NCI-H1417 treated with DMSO at 0.1 percent for 48 hours (cell line): ENCODE measurements around the gene COX6B2.
"Not testable (repeated sequence)": the region's sequence is repeated elsewhere in the genome, so short reads cannot be mapped to it uniquely, and the experiment has no call there.

Experiments used
- DNase-seq: peaks from one replicate; lab custom pipeline; 2025; lab: John Stamatoyannopoulos, UW

The COX6B2 gene

GRCh38 chr19:55341595-55342531 lies 12.7 kb downstream of the COX6B2 start:
- DNase-seq: no peak

DNA sequence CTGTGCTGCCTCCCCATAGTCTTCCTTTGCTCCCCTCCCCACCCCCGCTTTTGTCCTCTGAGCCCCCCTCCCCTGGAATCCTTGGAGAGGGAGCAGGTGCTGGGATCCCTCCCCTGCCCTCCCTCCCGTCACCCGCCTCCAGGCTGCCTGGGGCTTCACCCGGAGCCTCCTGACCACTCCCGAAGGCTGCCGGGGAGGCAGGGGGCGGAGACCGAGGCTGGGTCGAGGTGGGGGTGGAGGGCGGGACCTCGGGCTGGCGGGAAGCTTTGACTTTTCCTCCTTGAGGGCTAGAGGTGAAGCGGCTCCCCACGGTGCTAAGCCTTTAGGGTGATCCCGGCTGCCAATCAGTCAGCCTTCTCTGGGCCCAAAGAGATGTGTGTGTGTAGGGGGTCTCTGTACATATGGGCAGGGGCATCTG lies 13.3 kb downstream of the COX6B2 start:
- DNase-seq: peak; percentile 43

- no peak for DNase-seq
Measured at GRCh38 chr19:55340784-55341147, 13.8 kb downstream of the COX6B2 start.

DNA sequence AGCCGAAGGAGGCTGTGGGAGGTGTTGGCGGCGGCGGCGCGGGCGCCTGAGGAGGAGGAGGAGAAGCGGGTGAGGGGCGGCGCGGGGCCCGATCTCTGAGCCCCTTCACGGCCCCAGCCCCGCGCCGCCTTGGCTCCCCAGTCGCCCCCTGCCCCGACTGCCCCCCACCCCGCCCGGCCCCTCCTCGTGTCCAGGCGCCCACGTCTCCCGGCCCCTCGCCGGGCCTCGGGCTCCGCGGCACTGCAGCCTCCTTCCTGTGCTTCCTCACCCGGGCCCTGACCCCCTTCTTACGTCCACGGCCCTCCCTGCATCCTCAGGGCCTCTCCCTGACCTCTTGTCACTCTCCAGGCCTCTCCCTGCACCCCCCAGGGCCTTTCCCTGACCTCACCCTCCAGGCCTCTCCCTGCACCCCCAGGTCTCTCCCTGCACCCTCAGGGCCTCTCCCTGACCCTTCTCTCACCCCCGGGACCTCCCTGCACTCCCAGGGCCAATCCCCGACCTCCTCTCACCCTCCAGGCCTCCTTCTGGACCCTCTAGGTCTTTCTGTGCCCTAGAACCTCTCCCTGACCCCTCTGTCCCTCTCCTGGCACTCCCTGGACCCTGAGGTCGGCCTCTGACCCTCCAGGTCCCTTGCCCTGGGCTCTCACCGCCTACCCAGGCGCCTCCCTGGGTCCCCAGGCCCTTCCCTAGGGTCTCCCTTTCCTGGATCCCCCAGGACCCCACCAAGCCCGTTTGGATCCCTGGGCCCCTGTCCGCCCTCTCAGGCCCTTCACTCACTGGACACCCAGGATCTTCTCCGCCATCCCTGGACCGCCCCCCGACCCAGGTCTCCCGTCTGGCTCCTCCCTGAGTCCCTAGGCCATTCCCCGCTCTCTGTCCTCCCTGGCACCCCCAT lies 14.4 kb downstream of the COX6B2 start:
- DNase-seq: no peak

GRCh38 chr19:55339105-55339888 lies 15.2 kb downstream of the COX6B2 start, which contains the start of gene KMT5C:
Gene KMT5C (plus strand): TSS chr19:55339876. CDS start chr19:55341937, 2,061 bp downstream.
- DNase-seq: peak; percentile 98

DNA sequence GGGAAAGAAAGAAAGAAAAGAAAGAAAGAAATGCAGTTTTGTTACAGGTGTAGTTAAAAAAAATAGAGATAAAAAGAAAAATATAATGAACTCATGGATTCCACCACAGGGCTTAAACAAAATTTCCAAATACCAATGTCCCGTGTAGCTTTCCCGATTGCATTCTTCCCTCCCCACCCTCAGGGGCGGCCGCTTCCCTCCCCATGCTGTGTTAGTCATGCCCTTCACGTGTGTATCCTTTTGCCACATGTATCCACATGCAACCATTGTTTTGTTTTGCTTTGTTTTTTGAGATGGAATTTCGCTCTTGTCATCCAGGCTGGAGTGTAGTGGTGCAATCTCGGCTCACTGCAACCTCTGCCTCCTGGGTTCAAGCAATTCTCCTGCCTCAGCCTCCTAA lies 18.4 kb downstream of the COX6B2 start:
- no peak for DNase-seq

DNA sequence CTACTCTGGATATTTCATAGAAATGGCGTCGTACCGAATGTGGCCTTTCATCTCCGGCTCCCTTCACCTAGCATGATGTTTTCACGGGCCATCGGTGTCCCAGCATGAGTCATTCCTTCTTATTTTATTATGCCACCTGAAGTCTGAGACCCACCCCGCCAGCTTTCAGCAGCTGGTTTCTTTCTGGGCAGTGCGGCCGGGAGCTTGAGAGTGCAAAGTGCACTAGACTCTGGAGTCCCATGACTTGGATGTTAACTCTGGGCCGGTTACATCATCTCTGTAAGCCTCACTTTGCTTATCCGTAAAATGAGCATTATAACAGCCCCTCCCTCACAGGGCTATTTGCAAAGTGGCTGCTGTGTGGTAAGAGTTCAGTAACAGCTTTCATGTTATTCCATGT lies 20.6 kb downstream of the COX6B2 start:
- no peak for DNase-seq

GRCh38 chr19:55329791-55330190 lies 24.7 kb downstream of the COX6B2 start:
- not testable (repeated sequence) for DNase-seq

DNA sequence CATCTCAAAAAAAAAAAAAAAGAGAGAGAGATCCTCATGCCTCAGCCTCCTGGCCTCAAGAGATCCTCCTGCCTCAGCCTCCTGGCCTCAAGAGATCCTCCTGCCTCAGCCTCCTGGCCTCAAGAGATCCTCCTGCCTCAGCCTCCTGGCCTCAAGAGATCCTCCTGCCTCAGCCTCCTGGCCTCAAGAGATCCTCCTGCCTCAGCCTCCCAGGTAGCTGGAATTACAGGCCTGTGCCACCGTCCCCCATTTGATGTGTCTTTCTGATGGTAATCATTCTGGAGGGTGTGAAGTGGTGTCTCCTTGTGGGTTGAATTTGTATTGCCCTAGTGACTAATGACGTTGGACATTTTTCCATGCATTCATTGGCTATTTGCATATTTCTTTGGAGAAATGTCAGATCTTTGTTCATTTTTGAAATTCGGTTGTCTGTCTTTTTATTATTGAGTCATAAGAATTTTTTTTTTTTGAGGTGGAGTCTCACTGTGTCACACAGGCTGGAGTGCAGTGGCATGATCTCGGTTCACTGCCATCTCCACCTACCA lies 25.7 kb downstream of the COX6B2 start:
- DNase-seq: not testable (repeated sequence)

DNA sequence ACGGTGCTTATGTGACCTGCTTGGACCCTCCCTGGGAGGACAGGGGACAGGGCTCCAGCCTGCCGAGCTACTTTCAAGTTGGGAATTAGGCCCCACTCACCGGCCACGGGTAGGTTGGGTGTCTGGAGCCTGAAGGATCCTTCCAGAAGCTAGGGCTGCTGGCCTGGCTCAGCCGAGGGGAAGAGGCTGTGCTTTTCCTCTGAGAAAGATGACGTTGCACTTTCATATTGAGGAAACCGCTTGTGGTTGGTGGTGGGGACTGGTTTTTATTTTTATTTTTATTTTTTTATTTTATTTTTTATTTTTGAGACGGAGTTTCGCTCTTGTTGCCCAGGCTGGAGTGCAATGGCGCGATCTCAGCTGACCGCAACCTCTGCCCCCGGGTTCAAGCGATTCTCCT lies 29.3 kb downstream of the COX6B2 start, which contains the start of gene TMEM150B:
Gene TMEM150B, minus strand, starts transcription at position 170 of the 400 bp plus-strand sequence. CDS start 4,305 bp downstream, outside the sequence.
- DNase-seq: no peak

GRCh38 chr19:55324662-55325061 lies 29.9 kb downstream of the COX6B2 start:
- no peak for DNase-seq

DNA sequence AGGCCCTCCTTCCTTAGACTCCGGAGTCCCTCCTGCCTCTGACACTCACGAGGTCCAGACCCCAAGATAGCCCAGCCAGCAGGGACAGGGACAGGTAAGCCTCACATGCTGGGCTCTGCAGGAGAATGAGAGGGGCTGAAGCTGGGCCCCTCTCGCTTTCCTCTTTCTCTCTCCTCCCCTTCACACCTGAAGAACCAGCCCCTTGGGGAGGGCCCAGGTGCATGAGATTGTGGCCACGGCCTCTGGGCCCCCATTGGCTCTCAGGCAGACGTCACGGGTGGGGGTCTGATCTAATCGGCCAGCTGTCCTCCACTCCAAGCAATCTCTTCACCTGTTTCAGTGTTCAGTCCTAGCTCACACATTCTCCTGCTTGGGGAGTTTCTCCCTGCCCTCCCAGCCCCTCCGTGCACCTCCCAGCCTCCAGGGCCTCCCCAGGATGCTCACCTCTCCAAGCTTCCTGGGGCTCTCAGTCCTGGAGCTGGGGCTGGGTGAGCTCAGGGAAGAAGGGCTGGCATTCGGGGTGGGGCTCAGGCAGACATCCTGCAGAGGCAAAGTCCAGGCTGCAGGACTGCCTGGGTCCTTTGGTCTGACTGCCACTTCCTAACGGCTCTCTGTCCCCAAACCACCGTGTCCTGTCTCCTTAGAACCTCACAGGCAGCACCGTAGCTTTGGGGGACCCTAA lies 32.2 kb downstream of the COX6B2 start:
- DNase-seq: no peak

DNA sequence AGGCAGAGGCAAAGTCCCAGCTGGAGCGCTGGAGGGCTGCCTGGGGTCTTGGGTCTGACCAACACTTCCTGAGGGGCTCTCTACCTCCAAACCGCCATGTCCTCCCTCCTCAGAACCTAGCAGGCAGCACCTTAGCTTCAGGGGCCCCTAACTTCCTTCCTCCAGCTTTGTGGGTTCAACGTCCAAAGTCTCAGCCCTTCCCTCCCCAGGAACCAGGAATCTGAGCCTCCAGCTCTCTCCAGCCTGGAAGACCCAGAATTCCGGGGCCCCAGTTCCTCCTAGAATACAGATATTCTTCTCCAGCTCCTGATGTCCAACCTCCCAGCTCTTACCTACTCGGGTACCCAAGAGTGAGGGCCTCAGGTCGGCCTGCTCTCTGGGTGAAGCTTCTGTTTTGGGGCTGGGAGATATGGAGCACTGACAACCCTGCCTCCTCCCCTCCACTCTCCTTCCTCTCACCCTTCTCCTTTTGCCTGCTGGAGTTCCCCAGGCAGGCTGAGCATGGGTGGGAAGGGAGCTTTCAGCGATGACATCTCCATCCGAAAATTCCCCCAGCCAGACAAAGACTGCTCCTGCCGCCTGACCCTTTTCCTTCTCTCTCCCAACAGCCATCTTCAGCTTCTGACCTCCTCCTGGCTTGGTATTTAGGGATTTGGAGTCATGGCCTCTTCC lies 32.9 kb downstream of the COX6B2 start:
- DNase-seq: no peak

DNA sequence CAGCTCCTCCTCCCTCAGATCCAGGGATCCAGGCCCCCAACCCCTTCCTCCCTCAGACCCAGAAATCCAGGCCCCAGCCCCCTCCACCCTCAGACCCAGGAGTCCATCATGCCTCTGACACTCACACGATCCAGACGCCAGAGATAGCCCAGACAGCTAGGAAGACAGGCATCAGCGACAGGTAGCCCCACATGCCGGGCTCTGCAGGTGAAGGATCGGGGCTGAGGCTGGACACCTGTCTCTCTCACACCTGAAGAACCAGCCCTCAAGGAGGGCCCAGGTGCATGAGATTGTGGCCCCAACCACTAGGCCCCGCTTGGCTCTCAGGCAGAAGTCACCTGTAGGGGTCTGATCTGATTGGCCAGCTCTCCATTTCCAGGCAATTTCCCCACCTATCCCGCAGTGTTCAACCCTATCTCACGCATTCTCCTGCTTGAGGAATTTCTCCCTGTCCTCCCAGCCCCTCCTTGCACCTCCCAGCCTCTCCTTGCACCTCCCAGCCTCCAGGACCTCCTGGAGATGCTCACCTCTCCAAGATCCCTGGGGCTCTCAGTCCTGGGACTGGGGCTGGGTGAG lies 33.6 kb downstream of the COX6B2 start:
- no peak for DNase-seq

DNA sequence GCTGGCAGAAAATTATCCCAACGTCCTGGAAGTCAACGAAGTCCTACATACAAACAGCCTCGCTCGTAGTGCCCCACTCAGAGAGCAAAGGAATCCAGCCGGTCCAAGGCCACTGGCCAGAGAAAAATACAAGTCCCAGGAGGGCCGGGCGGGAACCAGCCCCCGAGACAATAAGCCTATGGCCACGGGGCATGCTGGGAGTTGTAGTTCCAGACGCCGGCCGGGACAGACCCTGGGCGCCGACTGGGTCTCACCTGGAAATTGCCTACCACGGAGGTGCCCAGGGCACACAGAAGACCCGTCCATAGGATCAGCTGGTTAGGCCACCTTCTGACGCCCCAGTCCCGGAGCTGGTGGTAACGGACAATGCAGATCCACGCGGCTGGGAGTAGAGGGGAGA lies 34.7 kb downstream of the COX6B2 start:
- no peak for DNase-seq

GRCh38 chr19:55316646-55317045 lies 37.9 kb downstream of the COX6B2 start:
- DNase-seq: no peak

- no peak for DNase-seq
Measured at GRCh38 chr19:55315956-55316525, 38.5 kb downstream of the COX6B2 start.

DNA sequence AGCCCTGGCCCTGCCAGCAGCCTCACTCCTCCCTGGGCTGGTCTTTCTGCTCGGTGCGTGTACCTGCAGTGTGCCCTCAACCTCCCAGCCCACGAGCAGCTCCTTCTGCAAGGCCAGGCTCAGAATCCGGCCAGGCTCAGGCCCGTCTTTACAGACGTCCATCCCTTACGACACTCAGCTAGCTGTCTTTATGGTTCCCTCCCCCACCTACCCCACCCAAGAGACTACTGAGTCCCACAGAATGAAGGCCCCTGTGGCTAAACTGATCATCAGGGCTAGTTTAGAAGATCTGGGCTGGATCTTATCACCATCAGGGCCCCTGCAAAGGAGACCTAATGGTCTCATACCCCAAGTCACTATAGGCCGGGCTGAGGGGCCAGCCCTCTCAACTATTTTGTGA lies 40.1 kb downstream of the COX6B2 start:
- no peak for DNase-seq
